ENCODE results near the gene PDZD11. TPM values are rescaled to one million over a fixed set of nuclear protein-coding genes. Genes with fewer than 3 reads are reported as not detected.
"Not testable (repeated sequence)": the region's sequence is repeated elsewhere in the genome, so short reads cannot be mapped to it uniquely, and the experiment has no call there.

PDZD11 gene
- 19.2 TPM for total RNA-seq

- DNase-seq = peak; percentile 89
Observed at GRCh38 chrX:70289793-70290770, at the start of gene PDZD11, which contains the start of gene KIF4A. Gene PDZD11, minus strand, starts transcription at chrX:70289927. Its CDS starts 586 bp downstream, at chrX:70289341. Gene KIF4A, plus strand, starts transcription at chrX:70290104. Its CDS starts 355 bp downstream, at chrX:70290459.

- DNase-seq = no peak
Observed at GRCh38 chrX:70338290-70338689, 48.6 kb upstream of the PDZD11 start.

- DNase-seq = no peak
Observed at GRCh38 chrX:70336767-70337166, 47.0 kb upstream of the PDZD11 start.

- no peak for DNase-seq
Observed at GRCh38 chrX:70332600-70332999, 42.9 kb upstream of the PDZD11 start.

GRCh38 chrX:70331161-70331560 lies 41.4 kb upstream of the PDZD11 start:
- DNase-seq = no peak

- no peak for DNase-seq
Observed at GRCh38 chrX:70324326-70324725, 34.6 kb upstream of the PDZD11 start.

GRCh38 chrX:70323628-70324027 lies 33.9 kb upstream of the PDZD11 start:
- not testable (repeated sequence) for DNase-seq

- no peak for DNase-seq
Observed at GRCh38 chrX:70322784-70323183, 33.1 kb upstream of the PDZD11 start.

GRCh38 chrX:70313503-70313902 lies 23.8 kb upstream of the PDZD11 start:
- DNase-seq = no peak

GRCh38 chrX:70301716-70302115 lies 12.0 kb upstream of the PDZD11 start:
- no peak for DNase-seq

GRCh38 chrX:70293621-70294020 lies 3.9 kb upstream of the PDZD11 start:
- no peak for DNase-seq

GRCh38 chrX:70292788-70293187 lies 3.1 kb upstream of the PDZD11 start:
- DNase-seq = no peak

- DNase-seq = no peak
Observed at GRCh38 chrX:70289168-70289792, 447 bp downstream of the PDZD11 start.

- no peak for DNase-seq
Observed at GRCh38 chrX:70281951-70282350, 7.8 kb downstream of the PDZD11 start, which contains the start of gene RAB41. Gene RAB41, plus strand, starts transcription at chrX:70282172. Its CDS starts 46 bp downstream, at chrX:70282218.

GRCh38 chrX:70280573-70280972 lies 9.2 kb downstream of the PDZD11 start:
- DNase-seq = no peak

- DNase-seq = no peak
Observed at GRCh38 chrX:70279081-70279480, 10.6 kb downstream of the PDZD11 start.

- DNase-seq = not testable (repeated sequence)
Observed at GRCh38 chrX:70274029-70274428, 15.7 kb downstream of the PDZD11 start.

- no peak for DNase-seq
Observed at GRCh38 chrX:70268034-70268433, 21.7 kb downstream of the PDZD11 start, which contains the start of gene ARR3. Gene ARR3, plus strand, starts transcription at chrX:70268334. Its CDS starts 1,052 bp downstream, at chrX:70269386.

- DNase-seq = no peak
Observed at GRCh38 chrX:70264784-70265183, 24.9 kb downstream of the PDZD11 start.

GRCh38 chrX:70262952-70263567 lies 26.7 kb downstream of the PDZD11 start:
- peak; percentile 48 for DNase-seq

GRCh38 chrX:70260104-70260503 lies 29.6 kb downstream of the PDZD11 start, which contains the start of gene P2RY4:
Gene P2RY4, minus strand, starts transcription at chrX:70260204. Its CDS starts 580 bp downstream, at chrX:70259624.
- DNase-seq = no peak
